NCI-H345 (cell line): ENCODE results near the gene POGLUT2.
"Not testable (repeated sequence)": the region's sequence is repeated elsewhere in the genome, so short reads cannot be mapped to it uniquely, and the experiment has no call there.

Experiments used
- DNase-seq: peaks from one replicate; lab custom pipeline; 2025; lab: John Stamatoyannopoulos, UW

The POGLUT2 gene

DNA sequence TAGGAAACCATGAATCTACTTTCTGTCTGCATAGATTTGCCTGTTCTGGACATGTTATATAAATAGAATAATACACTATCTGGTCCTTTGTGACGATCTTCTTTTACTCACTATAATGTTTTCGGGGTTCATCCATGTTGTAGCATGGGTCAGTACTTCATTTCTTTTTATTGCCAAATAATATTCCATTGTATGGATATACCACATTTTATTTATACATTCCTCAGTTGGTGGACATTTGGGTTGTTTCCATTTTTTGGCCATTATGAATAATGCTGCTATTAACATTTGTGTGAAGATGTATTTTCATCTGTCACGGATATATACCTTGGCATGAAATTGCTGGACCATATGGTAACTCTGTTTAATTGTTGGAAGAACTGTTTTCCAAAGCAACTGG lies 6.9 kb upstream of the POGLUT2 start:
- no peak for DNase-seq

- DNase-seq: peak; percentile 76
Measured at GRCh38 chr13:102800145-102801041, 1.6 kb upstream of the POGLUT2 start.

GRCh38 chr13:102799426-102800144 lies 809 bp upstream of the POGLUT2 start:
- DNase-seq: no peak

DNA sequence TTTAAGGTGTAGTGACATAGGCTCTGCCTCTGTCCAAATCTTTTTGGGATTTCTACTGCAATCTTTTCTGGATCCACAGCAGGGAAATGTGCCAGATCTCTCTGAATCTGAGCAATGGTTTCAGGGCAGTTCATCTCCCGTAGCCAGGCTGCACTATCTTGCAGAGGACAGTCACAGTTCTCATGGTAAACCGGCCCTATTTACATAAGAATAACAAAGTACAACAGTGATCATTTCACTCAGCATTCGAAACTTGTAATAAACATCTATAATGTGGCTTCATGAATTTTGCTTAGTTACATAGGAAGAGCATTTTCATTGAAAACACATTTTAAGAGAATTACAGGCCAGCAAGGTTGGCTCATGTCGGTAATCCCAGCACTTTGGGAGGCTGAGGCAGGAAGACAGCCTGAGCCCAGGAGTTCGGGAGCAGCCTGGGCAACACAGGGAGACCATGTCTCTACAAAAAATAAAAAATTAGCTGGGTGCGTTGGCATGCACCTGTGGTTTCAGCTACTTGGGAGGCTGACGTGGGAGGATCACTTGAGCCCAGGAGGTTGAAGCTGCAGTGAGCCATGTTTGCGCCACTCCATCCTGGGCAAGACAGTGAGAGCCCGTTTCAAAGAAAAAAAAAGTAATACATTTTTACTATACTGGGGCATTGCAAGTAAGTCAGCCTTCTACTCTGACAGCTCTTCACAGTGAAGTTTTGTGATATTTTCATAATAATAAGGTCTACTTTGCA lies 5.0 kb downstream of the POGLUT2 start:
- DNase-seq: no peak

DNA sequence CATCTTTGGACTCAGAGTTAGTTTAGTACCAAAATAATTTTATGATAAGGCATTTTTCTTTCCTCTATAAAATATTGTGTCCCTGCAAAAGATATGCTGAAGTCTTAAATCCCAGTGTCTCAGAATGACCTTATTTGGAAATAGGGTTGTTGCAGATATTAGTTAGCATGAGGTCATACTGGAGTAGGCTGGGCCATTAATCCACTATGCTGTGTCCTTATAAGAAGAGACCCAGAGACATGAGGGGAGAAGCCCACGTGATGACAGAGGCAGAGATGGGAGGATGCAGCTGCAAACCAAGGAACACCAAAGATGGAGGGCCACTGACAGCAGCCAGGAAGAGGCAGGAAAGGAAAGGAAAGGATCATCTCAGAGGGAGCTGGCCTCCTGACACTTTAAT lies 6.4 kb downstream of the POGLUT2 start:
- no peak for DNase-seq

GRCh38 chr13:102788683-102789082 lies 10.1 kb downstream of the POGLUT2 start:
- DNase-seq: no peak

DNA sequence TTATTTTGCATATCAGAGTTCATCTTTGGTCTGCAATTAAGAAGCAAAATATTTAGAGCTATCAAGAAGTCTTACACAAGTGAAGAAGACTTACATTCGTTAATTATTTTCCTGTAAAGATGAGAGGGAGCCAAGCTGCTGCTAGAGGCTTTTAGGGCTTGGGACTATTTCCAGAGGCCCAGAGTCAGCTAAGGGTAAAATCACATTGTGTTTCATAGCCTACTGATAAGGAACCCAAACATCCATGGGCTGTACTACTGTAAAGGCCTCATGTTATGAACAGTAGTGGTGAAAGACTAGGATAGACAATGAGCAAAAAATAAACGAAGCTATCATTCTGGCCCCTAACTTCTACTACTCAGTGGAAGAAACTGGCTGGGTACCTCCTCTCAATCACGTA lies 14.3 kb downstream of the POGLUT2 start:
- DNase-seq: no peak

GRCh38 chr13:102781591-102781990 lies 17.2 kb downstream of the POGLUT2 start:
- no peak for DNase-seq

GRCh38 chr13:102780656-102781055 lies 18.1 kb downstream of the POGLUT2 start:
- not testable (repeated sequence) for DNase-seq

DNA sequence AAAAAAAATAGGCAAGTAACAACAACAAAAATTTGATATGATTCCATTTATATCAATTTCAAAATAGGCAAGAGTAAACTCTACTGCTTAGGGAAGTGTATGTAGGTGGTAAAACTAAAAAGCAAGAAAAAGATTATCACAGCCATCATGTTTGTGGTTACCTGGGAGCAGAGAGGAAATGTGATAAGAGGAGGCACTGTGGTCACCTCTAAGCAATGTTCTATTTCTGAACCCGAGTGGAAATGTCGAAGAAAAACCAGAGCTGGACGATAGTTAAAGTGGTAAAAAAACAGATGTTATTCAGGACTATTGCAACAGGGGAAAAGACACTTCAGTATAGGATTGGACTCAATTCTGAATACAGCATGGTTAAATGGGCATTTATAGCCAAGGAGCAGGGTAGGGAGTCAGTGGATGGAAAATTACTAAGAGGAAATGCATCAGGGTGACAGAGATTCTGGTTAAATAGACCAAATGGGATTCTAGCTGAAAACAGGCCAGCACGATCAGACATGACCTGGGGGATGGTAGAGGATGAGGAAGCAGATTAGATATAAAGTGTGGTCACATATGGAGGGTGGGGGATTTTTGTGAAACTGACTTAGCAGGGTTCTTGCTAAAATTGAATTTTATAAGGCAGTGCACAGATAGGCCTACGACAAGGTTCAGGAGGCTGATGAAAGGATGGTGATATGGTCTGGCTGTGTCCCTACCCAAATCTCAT lies 19.2 kb downstream of the POGLUT2 start:
- DNase-seq: no peak

GRCh38 chr13:102777736-102778135 lies 21.0 kb downstream of the POGLUT2 start:
- DNase-seq: no peak

DNA sequence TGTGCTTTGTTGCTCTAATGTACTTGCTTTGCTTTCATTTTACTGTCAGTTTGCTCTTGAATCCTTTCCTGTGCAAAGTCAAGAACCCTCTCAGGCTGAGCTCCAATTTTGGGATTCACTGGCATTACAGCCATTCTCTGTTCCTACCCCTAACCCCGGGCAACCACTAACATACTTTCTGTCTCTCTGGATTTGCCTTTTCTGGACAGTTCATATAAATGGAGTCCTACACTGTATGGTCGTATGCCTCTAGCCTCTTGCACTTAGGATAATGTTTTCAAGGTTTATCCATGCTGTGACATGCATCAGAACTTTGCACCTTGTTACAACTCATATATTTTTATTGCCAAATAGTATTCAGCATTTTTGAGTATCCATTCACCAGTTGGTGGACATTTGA lies 22.5 kb downstream of the POGLUT2 start:
- no peak for DNase-seq

DNA sequence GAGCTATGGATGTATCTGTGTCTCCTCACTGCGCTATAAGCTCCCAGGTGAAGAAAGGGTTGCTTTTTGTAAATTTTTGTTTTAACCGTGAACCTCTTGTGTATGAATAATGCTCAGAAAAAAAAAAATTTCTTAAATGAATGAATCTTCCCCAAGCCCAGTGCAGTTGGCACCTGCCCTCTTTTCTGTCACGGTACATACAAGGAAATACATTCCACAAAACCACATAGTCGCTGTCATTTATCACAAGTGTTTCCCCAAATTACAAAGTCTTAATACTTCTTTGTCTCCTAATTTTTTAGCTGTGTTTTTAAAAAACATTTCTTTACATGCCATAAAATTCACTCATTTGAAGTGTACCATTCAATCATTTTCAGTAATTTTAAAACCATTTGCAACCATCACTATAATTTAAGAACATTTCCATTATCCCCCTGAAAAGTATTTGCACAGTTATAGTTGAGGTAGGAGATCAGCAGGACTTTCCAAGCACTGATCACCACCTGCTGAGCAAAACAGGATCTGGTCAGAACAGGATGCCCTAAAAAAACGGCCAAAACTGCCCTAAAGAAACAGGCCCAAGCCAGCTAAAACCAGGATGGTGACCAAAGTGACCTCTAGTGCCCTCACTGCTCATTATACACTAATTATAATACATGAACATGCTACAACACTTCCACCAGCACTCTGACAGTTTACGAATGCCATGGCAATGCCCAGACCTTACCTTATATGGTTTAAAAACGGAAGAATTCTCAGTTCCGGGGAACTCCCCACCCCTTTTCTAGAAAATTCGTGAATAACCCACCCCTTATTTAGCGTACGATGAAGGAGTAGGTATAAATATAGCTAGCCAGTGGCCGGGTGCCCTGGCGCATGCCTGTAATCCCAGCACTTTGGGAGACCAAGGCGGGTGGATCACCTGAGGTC lies 23.9 kb downstream of the POGLUT2 start:
- no peak for DNase-seq

DNA sequence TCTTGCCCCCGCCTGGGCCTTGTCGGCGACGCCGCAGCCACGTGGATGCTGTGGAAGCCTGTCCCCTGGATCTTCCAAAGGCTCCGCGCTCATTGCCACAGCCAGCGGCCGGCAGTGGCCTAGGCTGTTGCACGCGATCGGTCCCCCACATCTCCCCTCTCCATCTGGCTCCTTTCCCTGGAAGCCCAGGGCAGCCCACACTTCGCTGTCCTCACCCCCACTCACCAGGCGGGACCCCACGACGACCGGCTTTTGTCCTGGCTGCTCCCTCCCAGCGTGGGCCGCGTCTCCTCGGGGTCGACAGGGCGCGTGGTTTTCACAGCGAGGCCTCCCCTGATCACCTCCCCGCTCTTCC lies 24.6 kb downstream of the POGLUT2 start:
- DNase-seq: no peak

DNA sequence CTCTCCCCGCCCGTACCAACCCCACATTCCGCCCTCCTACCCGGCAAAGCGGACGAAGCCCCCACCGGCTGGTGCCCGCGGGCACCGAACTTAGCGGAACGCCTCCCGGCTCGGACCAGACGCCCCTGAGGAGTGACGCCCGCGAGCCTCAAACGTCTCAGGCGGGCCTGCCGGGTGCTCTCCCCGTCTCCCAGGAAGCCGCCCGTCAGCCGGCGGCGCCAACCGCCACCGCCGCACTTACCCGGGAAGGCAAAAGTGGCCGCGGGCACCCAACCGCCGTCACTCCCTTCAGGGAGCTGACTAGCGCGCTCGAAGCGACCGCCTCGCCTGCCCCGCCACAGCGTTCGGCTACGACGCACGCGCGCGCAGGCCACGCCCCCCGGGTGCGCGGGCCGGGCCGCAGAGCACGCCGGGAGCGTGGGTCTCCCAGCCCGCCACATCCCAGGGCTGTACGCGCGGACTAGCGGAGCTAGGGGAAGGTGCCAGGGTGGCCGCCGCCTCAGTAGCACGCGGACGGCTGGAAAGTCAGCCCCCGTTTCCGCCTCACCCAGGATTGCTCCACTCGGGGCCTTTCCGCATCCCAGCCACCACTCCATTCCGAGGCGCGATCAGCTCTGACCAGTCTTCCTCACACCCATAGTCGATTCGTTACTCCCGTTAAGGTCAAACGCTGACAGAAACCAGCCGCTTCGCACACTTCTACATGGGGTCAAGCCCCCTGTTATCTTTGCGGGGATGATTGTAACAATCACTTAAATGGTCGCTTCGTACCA lies 25.1 kb downstream of the POGLUT2 start, which contains the start of gene TEX30:
TEX30 (minus strand) TSS at position 346 of the 773 bp plus-strand sequence. CDS start 3,760 bp downstream, outside the sequence.
- DNase-seq: peak; percentile 92

GRCh38 chr13:102772042-102772425 lies 26.7 kb downstream of the POGLUT2 start:
- no peak for DNase-seq

GRCh38 chr13:102771298-102772041 lies 27.3 kb downstream of the POGLUT2 start:
- no peak for DNase-seq

GRCh38 chr13:102770435-102770834 lies 28.3 kb downstream of the POGLUT2 start:
- no peak for DNase-seq

DNA sequence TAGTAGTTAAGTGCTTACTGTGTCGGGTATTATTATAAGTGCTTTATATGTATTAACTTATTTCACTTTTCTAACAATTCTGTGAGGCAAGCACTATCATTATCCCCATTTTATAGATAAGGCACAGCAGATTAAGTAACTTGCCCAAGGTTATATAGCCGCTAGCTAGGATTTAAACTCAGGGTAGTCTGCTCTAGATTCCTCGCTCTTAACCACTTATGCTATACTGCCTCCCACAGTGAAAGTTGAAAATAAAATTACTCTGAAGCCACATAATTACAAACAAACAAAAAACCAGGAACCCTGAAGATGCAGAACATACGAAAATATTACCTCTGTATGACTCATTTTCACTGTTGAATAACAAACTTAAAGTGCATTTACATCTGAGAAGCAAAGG lies 29.1 kb downstream of the POGLUT2 start:
- no peak for DNase-seq
